ENCODE data around the gene LPIN3. TPM values are rescaled to one million over a fixed set of nuclear protein-coding genes. Genes with fewer than 3 reads are reported as not detected.
A peak's percentile ranks its signal among the peaks of the same experiment; 100 is the strongest.

The LPIN3 gene
- polyA plus RNA-seq, 3 donors = 0.01 TPM; not detected in 2

DNA sequence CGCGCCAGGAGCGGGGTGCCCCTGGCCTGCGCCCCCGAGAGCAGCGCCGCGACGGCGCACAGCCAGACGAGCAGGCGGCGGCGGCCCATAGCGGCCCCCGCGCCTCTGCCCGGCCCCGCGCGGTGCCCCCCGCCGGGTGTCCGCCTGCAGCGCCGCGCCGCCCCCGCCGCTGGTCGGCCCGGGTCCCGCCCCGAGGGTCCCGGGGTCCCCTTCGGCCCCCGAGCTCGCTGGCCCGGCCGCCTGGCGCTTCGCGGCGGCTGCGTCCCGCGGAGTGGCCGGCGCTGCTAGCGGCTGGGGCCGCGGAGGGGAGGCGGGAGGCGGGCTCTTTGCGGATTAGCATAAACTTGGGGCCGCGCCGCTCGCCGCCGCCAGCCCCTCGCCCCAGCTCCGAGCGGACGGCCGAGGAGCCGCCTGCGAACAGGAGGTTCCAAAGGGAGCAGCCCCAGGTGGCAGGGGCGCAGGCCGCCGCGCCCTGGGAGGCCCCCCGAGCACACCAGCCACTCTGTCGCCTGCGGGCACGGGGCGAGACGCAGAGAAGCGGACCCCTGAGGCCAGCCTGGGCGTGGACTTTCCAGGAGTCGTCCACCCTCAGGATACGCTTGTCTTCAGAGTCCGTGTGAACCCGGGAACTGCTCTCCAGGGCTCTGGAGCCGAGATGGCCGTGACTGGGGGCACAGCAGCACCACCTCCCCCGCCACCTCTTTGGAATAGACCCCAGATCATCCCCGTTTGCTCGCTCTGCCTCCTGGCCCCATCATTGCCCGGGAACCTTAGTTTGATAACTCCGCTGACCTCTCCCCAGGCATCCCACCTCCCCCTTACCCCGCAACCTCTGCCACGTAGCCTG is 26.1 kb downstream of the LPIN3 start, which contains the start of gene EMILIN3:
TSS of gene EMILIN3 (minus strand) at position 273 of the 847 bp plus-strand sequence. CDS start at position 89, 184 bp downstream.
- peaks cover 17 to 37% of the 10 kb centered on the region in 2 donors for H3K27me3 ChIP-seq (ENCODE audit: control insufficient read depth in 2 of 2, insufficient read depth in 2 of 2, low read length in 2 of 2)
- no peak within 1 kb of the TSS for H3K4me2 ChIP-seq (replicated peaks; ENCODE audit: extremely low read depth, low read length, poor library complexity, severe bottlenecking)
- peaks cover 7 to 10% of the 10 kb centered on the region in 2 donors for H3K9me3 ChIP-seq (replicated peaks in 1 of 2; ENCODE audit: control insufficient read depth in 1 of 2, insufficient read depth in 1 of 2, low read length in 2 of 2)
- no peaks in the 10 kb centered on the region for H3K79me2 ChIP-seq (ENCODE audit: insufficient read depth, low read length)
- H3K27ac ChIP-seq (ENCODE audit: low read depth in 1 of 2, low read length in 2 of 2) = no peak within 1 kb of the TSS
- no peak within 1 kb of the TSS for H3K9ac ChIP-seq (ENCODE audit: insufficient read depth, low read length, poor library complexity, severe bottlenecking)
- H4K20me1 ChIP-seq (ENCODE audit: insufficient read depth, low read length) = no peaks in the 10 kb centered on the region
- Mint-ChIP-seq H3K4me3 (peak within 1 kb of the TSS in 1 of 2 donors; percentile 76), H3K27ac (no peak within 1 kb of the TSS), H3K4me1 (peaks cover 4% of the 10 kb centered on the region), H3K36me3 (no peaks in the 10 kb centered on the region), H3K9me3 (peaks cover 4 to 21% (median 14%) of the 10 kb centered on the region in 7 donors), H3K27me3 (ENCODE audit: low read depth in 3 of 3) (peaks cover 37 to 67% (median 43%) of the 10 kb centered on the region in 3 donors)
- WGBS (ENCODE audit: insufficient coverage) = 5% methylated on average over 93 of the region's 93 CpGs
- no peak for DNase-seq
- no peak within 1 kb of the TSS for H2AFZ ChIP-seq (ENCODE audit: insufficient read depth, low read depth, low read length, poor library complexity, severe bottlenecking)
- H3K4me1 ChIP-seq (ENCODE audit: control insufficient read depth in 1 of 2, insufficient read depth in 2 of 2, low read length in 2 of 2) = no peaks in the 10 kb centered on the region
- TF ChIP-seq, protein P1, sequence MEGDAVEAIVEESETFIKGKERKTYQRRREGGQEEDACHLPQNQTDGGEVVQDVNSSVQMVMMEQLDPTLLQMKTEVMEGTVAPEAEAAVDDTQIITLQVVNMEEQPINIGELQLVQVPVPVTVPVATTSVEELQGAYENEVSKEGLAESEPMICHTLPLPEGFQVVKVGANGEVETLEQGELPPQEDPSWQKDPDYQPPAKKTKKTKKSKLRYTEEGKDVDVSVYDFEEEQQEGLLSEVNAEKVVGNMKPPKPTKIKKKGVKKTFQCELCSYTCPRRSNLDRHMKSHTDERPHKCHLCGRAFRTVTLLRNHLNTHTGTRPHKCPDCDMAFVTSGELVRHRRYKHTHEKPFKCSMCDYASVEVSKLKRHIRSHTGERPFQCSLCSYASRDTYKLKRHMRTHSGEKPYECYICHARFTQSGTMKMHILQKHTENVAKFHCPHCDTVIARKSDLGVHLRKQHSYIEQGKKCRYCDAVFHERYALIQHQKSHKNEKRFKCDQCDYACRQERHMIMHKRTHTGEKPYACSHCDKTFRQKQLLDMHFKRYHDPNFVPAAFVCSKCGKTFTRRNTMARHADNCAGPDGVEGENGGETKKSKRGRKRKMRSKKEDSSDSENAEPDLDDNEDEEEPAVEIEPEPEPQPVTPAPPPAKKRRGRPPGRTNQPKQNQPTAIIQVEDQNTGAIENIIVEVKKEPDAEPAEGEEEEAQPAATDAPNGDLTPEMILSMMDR (IDR thresholded peaks at IDR 0.05) = no peak
- no peaks in the 10 kb centered on the region for H3K36me3 ChIP-seq (replicated peaks in 1 of 2; ENCODE audit: control insufficient read depth in 1 of 2, insufficient read depth in 2 of 2, low read length in 2 of 2)
- no peak within 1 kb of the TSS for H3K4me3 ChIP-seq (replicated peaks in 1 of 3; ENCODE audit: low read depth in 2 of 3, low read length in 3 of 3)
- intact Hi-C loops (cut with micrococcal nuclease) = no loop called here

DNA sequence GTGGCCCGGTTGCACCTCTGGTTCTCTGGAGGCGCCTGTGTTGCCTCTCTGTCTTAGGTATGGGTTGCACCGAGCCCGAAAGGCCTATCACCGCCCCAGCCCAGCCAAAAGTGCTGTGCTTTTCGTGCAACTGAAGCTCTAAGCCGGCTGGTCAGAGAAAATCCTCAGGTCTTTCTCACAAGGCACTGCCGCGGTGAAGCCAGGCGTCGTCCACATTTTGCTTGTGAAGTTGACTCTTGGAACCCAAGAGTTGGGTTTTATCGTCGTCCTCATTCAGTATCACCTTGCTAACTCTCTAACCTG is 26.7 kb downstream of the LPIN3 start:
- peaks cover 4% of the 10 kb centered on the region for H3K4me1 Mint-ChIP-seq
- Histone ChIP-seq H3K27me3 (ENCODE audit: control insufficient read depth in 2 of 2, insufficient read depth in 2 of 2, low read length in 2 of 2) (peaks cover 17 to 37% of the 10 kb centered on the region in 2 donors), H3K27ac (ENCODE audit: low read depth in 1 of 2, low read length in 2 of 2) (no peak overlapping the region), H3K79me2 (ENCODE audit: insufficient read depth, low read length) (no peaks in the 10 kb centered on the region), H3K4me1 (ENCODE audit: control insufficient read depth in 1 of 2, insufficient read depth in 2 of 2, low read length in 2 of 2) (no peaks in the 10 kb centered on the region), H3K9me3 (replicated peaks in 1 of 2; ENCODE audit: control insufficient read depth in 1 of 2, insufficient read depth in 1 of 2, low read length in 2 of 2) (peaks cover 11 to 16% of the 10 kb centered on the region in 2 donors), H3K9ac (ENCODE audit: insufficient read depth, low read length, poor library complexity, severe bottlenecking) (no peak overlapping the region), H2AFZ (ENCODE audit: insufficient read depth, low read depth, low read length, poor library complexity, severe bottlenecking) (no peak overlapping the region), H4K20me1 (ENCODE audit: insufficient read depth, low read length) (no peaks in the 10 kb centered on the region), H3K36me3 (replicated peaks in 1 of 2; ENCODE audit: control insufficient read depth in 1 of 2, insufficient read depth in 2 of 2, low read length in 2 of 2) (no peaks in the 10 kb centered on the region), H3K4me2 (replicated peaks; ENCODE audit: extremely low read depth, low read length, poor library complexity, severe bottlenecking) (no peak overlapping the region), H3K4me3 (replicated peaks in 1 of 3; ENCODE audit: low read depth in 2 of 3, low read length in 3 of 3) (no peak overlapping the region)
- WGBS (ENCODE audit: insufficient coverage) = 49% methylated on average over 13 of the region's 13 CpGs
- no peak overlapping the region for H3K27ac Mint-ChIP-seq
- intact Hi-C loops (cut with micrococcal nuclease) = no loop called here
- H3K9me3 Mint-ChIP-seq = peaks cover 4 to 26% (median 19%) of the 10 kb centered on the region in 7 donors
- H3K27me3 Mint-ChIP-seq (ENCODE audit: low read depth in 3 of 3) = peaks cover 35 to 67% (median 43%) of the 10 kb centered on the region in 3 donors
- DNase-seq = no peak
- TF ChIP-seq, protein P1 (IDR thresholded peaks at IDR 0.05) = no peak
- no peaks in the 10 kb centered on the region for H3K36me3 Mint-ChIP-seq
- peak overlapping the region in 1 of 2 donors; percentile 76 for H3K4me3 Mint-ChIP-seq
